Neural progenitor cell (in vitro differentiated cells): ENCODE data around the gene VWA2.

Source experiments
- EZH2 ChIP-seq: fragments of 200-600 bp; sonication (generic); IDR thresholded peaks from 2 replicates; pipeline ENCODE4 v1.6.1; 2017; ENCODE audit warnings: antibody characterized with exemption, mild to moderate bottlenecking, moderate library complexity
- EZH2phosphoT487 ChIP-seq: fragments of 200-600 bp; sonication (generic); IDR thresholded peaks from 2 replicates; pipeline ENCODE4 v1.6.1; 2017; ENCODE audit warnings: antibody characterized with exemption
- TF ChIP-seq, protein P1 (sequence below): fragments of 200-600 bp; sonication (generic); IDR thresholded peaks from 2 replicates; pipeline ENCODE4 v1.5.1; 2017; ENCODE audit warnings: antibody characterized with exemption, mild to moderate bottlenecking

DNA sequence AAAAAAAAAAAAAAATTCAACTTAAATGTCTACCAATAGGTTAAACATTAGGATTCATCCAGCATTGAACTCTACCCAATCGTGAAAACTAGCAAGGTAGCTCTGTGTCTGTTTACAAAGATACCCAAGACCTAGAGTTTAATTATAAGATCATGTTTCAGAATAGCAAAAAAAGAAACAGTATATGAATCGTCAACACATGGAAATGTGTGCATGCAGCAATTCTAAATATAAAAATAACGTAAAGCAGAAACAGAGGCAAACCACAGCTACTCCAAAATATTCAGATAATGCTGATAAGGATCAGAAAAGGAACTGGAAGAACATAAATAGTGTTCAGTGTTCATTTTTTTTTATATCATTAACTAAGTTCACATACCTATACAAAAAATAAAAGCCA is 96.6 kb downstream of the VWA2 start:
- TF ChIP-seq, protein P1, sequence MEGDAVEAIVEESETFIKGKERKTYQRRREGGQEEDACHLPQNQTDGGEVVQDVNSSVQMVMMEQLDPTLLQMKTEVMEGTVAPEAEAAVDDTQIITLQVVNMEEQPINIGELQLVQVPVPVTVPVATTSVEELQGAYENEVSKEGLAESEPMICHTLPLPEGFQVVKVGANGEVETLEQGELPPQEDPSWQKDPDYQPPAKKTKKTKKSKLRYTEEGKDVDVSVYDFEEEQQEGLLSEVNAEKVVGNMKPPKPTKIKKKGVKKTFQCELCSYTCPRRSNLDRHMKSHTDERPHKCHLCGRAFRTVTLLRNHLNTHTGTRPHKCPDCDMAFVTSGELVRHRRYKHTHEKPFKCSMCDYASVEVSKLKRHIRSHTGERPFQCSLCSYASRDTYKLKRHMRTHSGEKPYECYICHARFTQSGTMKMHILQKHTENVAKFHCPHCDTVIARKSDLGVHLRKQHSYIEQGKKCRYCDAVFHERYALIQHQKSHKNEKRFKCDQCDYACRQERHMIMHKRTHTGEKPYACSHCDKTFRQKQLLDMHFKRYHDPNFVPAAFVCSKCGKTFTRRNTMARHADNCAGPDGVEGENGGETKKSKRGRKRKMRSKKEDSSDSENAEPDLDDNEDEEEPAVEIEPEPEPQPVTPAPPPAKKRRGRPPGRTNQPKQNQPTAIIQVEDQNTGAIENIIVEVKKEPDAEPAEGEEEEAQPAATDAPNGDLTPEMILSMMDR, result no peak
- TF ChIP-seq EZH2phosphoT487 (no peak), EZH2 (no peak)
